Gastroesophageal sphincter (tissue), 3 donors: ENCODE measurements around the gene C2CD2.

Experiments used
- CTCF ChIP-seq, 4 experiments: fragments of 200-600 bp in 2 of 4; fragments of 450-650 bp in 2 of 4; sonication (generic) in 1 of 4; IDR thresholded peaks; one replicate each; pipeline ENCODE4 v1.5.1; 2017 to 2019; ENCODE audit warnings: antibody characterized with exemption in 4 of 4, mild to moderate bottlenecking in 2 of 4, moderate library complexity in 2 of 4
- EP300 ChIP-seq: sonication (generic); formaldehyde crosslinking; IDR thresholded peaks from one replicate; pipeline ENCODE4 v1.6.1; 2017; ENCODE audit warnings: antibody characterized with exemption, mild to moderate bottlenecking
- POLR2A ChIP-seq, 2 donors: fragments of 450-650 bp; IDR thresholded peaks; one replicate each; pipeline ENCODE4 v1.6.1; 2017; ENCODE audit warnings: antibody characterized with exemption in 2 of 2, mild to moderate bottlenecking in 2 of 2, moderate library complexity in 1 of 2
- POLR2AphosphoS5 ChIP-seq: sonication (generic); formaldehyde crosslinking; IDR thresholded peaks from one replicate; pipeline ENCODE4 v1.6.1; 2017; ENCODE audit warnings: antibody characterized with exemption

- TF ChIP-seq CTCF (IDR thresholded peaks at IDR 0.05) (no peak), POLR2A (IDR thresholded peaks at IDR 0.05) (no peak), POLR2AphosphoS5 (no peak), EP300 (no peak)
Observed at GRCh38 chr21:41835711-41836154, 118.1 kb downstream of the C2CD2 start.
